GM10248 (cell line): ENCODE data around the gene SMCO4.

Source experiments
- CTCF ChIA-PET: fragments of 300-600 bp; sonication (Branson Sonifier 250); formaldehyde crosslinking; extraction: SDS; loops from one replicate; lab custom pipeline; 2021; ENCODE audit warnings: antibody characterized with exemption; lab: Yijun Ruan, JAX
- POLR2A ChIA-PET: fragments of 350-650 bp; sonication (Branson Sonifier 250); formaldehyde crosslinking; extraction: SDS; loops from one replicate; lab custom pipeline; 2020; ENCODE audit warnings: antibody characterized with exemption; lab: Yijun Ruan, JAX
- DNase-seq: peaks from one replicate; pipeline ENCODE4 v3.0.0; 2012; ENCODE audit errors: extremely low spot score
- CTCF ChIP-seq: IDR thresholded peaks from 2 replicates; pipeline ENCODE4 v1.5.1; 2012; ENCODE audit warnings: mild to moderate bottlenecking, low read depth; ENCODE audit errors: extremely low read depth, missing control alignments, control extremely low read depth

Gene SMCO4

GRCh38 chr11:93532806-93533205 lies 10.4 kb downstream of the SMCO4 start:
- POLR2A ChIA-PET, result interaction anchor here (0.8 kb wide), 1 partner anchor 9 kb away, joined by 3 read pairs; no protein-coding TSS in a partner anchor
- TF ChIP-seq CTCF, result no peak
- DNase-seq, result no peak
- CTCF ChIA-PET, result interaction anchor here (1.0 to 4.9 kb wide), 6 partner anchors 8 to 298 kb away, joined by 4 to 33 read pairs (median 8); partner anchors contain the start of gene SMCO4

GRCh38 chr11:93532281-93532789 lies 10.9 kb downstream of the SMCO4 start:
- no peak for DNase-seq
- TF ChIP-seq CTCF, result no peak
- ChIA-PET CTCF (interaction anchor here (1.0 to 3.2 kb wide), 6 partner anchors 10 to 298 kb away, joined by 3 to 9 read pairs (median 6); partner anchors contain the start of gene SMCO4), POLR2A (interaction anchor here (0.8 kb wide), 1 partner anchor 10 kb away, joined by 3 read pairs; no protein-coding TSS in a partner anchor)

- no peak for TF ChIP-seq CTCF
- CTCF ChIA-PET, result interaction anchor here (1.0 to 3.8 kb wide), 5 partner anchors 11 to 295 kb away, joined by 3 to 27 read pairs (median 5); no protein-coding TSS in a partner anchor
- POLR2A ChIA-PET, result interaction anchor here (1.7 kb wide), 1 partner anchor 11 kb away, joined by 6 read pairs; no protein-coding TSS in a partner anchor
- DNase-seq, result no peak
These were observed 12.7 kb downstream of the SMCO4 start for GRCh38 chr11:93530468-93530826.

GRCh38 chr11:93529707-93530467 lies 13.3 kb downstream of the SMCO4 start:
- POLR2A ChIA-PET, result interaction anchor here (0.7 to 1.7 kb wide), 2 partner anchors 12 to 1027 kb away, joined by 3 to 6 read pairs; no protein-coding TSS in a partner anchor
- no peak for TF ChIP-seq CTCF
- CTCF ChIA-PET, result interaction anchor here (1.0 to 3.8 kb wide), 6 partner anchors 10 to 295 kb away, joined by 3 to 27 read pairs (median 4); no protein-coding TSS in a partner anchor
- DNase-seq, result no peak

GRCh38 chr11:93528757-93529645 lies 14.2 kb downstream of the SMCO4 start:
- CTCF ChIA-PET, result interaction anchor here (1.2 to 3.8 kb wide), 2 partner anchors 12 to 20 kb away, joined by 3 to 27 read pairs; no protein-coding TSS in a partner anchor

More at GRCh38 chr11:93528757-93529645, 14.2 kb downstream of the SMCO4 start:
- POLR2A ChIA-PET, result interaction anchor here (0.7 kb wide), 1 partner anchor 1028 kb away, joined by 3 read pairs; no protein-coding TSS in a partner anchor
- DNase-seq, result no peak
- TF ChIP-seq CTCF, result no peak
